ES-I3 (cell line): Measurements from ENCODE around the gene P3R3URF.

Experiments
- H3K36me3 ChIP-seq: 2 replicates; pipeline ENCODE4 v1.6.1; 2013; ENCODE audit warnings: mild to moderate bottlenecking, low read length, control low read depth, moderate library complexity; ENCODE audit not compliant: insufficient read depth
- H3K4me1 ChIP-seq: 2 replicates; pipeline ENCODE4 v1.6.1; 2013; ENCODE audit warnings: mild to moderate bottlenecking, control low read depth, low read length; ENCODE audit not compliant: insufficient read depth
- H3K9ac ChIP-seq: 2 replicates; pipeline ENCODE4 v1.6.1; 2013; ENCODE audit warnings: low read depth, mild to moderate bottlenecking, low read length, moderate library complexity
- H3K9me3 ChIP-seq: 2 replicates; pipeline ENCODE4 v1.6.1; 2013; ENCODE audit warnings: mild to moderate bottlenecking, low read length, moderate library complexity; ENCODE audit not compliant: control insufficient read depth, insufficient read depth

Gene P3R3URF

DNA sequence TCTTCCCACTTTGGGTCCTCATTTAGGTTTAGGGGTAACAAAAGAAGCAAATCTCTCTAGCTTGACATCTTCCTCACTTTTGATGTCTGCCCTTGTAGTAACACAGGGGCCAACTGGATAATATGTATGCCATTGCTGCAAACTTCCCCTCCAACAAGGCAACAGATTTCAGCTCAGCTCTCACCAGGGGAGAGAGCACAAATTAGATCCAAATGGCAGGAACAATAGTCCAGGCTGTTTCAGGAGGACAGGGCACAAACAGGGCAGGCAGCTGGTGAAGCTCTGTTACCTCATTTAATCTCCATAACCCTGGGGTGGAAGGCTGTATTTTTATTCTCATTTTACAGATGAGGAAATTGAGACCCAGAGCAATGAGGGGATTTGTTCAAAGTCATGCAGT lies 39.6 kb downstream of the P3R3URF start:
- H3K36me3 ChIP-seq, result no peaks in the 10 kb centered on the region
- no peak overlapping the region for H3K9ac ChIP-seq
- no peaks in the 10 kb centered on the region for H3K4me1 ChIP-seq
- H3K9me3 ChIP-seq, result no peaks in the 10 kb centered on the region

DNA sequence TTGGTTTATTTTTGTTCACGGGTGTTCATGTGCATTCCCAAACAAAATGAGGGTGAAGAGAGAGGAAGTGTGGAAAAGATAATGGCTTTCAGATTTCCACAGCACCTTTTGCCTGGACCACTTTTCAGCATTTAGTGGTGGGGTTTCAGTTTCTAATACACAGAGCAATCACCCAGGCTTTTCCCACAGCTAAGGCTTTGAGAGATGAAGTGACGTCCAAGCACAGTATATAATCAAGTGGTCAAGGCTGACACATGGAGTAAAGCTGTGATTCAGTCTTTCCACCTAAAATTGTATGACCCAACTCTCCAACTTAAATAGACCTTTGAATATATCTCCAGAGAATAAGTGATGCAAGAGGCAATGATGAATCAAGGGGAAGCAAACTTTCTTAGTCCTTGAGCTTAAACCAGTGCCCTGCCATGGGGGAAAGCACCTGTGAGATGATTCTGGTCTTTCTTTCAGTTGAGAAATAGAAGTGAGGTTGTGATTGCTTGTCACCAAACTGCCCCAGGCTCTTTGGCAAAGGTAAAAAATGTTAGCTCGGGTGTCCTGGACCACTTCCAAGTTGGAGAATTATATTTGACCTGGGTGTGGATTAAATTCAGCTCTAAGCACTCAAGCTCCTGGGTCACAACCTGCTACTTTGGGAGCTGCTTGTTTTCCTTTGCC lies 41.5 kb downstream of the P3R3URF start:
- H3K9ac ChIP-seq, result no peak overlapping the region
- H3K9me3 ChIP-seq, result no peaks in the 10 kb centered on the region
- H3K4me1 ChIP-seq, result no peaks in the 10 kb centered on the region
- no peaks in the 10 kb centered on the region for H3K36me3 ChIP-seq

DNA sequence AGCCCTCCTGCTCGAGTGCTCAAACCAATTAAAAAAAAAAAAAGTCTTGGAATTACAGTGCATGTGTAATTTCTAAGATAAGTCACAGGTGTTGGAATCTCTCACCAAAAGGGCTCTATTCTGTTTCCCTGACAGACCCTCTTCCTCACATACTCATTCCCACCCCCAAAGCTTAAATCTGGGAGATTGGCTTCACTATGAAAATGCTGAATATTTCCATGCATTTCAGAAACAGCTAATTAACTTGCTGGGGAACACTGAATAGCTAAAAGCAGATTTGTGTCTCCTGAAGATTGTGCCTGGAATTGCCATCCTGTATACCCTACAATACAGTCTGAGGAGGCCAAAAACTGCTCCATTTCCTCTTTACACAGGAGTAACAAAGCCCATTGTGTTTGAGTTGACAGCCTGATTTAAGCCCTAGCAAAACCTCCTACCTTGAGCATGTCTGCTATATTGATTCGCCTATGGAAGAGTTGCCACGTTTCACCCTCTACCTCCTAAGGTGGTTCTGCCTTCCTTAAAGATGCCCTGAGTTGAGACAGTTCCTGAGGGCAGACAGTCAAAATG lies 42.4 kb downstream of the P3R3URF start:
- peak overlapping the region; percentile 62 for H3K9ac ChIP-seq
- H3K36me3 ChIP-seq, result no peaks in the 10 kb centered on the region
- no peaks in the 10 kb centered on the region for H3K9me3 ChIP-seq
- no peaks in the 10 kb centered on the region for H3K4me1 ChIP-seq

DNA sequence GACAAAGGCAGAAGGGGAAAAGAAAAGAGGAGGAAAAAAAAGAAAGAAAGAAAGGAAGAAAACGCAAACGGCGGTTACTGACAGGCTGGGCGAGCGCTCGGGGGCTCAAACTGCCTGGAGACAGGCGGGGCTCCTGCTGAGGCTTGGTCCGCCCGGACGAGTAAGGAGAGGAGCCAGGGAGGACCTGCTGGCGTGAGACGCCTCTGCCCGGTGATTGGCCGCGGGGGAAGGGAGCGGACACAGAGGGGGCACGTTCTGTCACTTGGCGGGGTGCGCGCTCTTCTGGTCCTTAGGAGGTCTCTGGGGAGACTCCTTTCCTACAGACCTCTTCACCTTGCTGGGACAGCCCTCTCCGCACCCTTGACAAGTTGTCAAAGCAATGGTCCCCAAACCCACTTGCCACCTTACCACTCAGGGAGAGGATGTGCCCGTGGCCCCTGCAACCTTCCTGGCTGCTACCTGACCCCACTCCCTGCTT lies 43.1 kb downstream of the P3R3URF start:
- peak overlapping the region; percentile 62 for H3K9ac ChIP-seq
- H3K9me3 ChIP-seq, result no peaks in the 10 kb centered on the region
- H3K36me3 ChIP-seq, result no peaks in the 10 kb centered on the region; the same call in 1 of the 2 replicates
- no peaks in the 10 kb centered on the region for H3K4me1 ChIP-seq

DNA sequence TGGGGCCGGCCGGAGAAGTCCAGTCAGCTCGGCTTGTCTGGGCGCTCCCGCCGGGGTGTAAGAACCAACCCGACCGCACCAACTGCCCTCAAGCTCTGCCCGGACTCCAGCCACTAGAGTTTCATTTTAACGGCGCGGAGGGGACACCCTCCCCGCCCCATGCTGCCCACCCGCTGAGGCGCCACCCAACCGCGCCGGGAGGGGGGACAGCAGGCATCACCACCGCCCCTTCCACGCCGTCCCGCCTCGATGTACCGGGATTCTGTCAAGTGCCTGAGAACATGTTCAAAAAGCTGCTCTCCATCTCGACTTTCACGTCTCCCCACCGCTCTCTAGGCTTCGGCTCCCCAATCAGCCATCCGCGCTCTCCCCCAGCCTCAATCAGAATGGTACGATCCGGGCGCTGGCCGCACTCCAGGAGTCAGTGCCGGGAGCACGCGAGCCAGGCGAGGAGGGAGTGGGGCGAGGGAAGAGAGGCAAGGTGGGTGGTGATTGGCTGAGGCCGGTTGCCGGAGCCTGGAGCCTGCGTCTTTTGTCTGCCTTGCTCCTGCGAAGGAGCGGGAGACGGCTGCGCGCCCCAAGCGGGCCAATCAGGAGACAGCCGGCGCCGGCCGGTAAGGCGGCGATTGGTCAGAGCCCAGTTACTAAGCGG lies 43.6 kb downstream of the P3R3URF start, which contains the start of gene PIK3R3:
PIK3R3 (minus strand) TSS at position 101 of the 652 bp plus-strand sequence. CDS start 677 bp downstream, outside the sequence.
- Histone ChIP-seq H3K9ac (peak within 1 kb of the TSS; percentile 81), H3K36me3 (no peaks in the 10 kb centered on the region; the same call in 1 of the 2 replicates), H3K4me1 (no peaks in the 10 kb centered on the region), H3K9me3 (no peaks in the 10 kb centered on the region)

DNA sequence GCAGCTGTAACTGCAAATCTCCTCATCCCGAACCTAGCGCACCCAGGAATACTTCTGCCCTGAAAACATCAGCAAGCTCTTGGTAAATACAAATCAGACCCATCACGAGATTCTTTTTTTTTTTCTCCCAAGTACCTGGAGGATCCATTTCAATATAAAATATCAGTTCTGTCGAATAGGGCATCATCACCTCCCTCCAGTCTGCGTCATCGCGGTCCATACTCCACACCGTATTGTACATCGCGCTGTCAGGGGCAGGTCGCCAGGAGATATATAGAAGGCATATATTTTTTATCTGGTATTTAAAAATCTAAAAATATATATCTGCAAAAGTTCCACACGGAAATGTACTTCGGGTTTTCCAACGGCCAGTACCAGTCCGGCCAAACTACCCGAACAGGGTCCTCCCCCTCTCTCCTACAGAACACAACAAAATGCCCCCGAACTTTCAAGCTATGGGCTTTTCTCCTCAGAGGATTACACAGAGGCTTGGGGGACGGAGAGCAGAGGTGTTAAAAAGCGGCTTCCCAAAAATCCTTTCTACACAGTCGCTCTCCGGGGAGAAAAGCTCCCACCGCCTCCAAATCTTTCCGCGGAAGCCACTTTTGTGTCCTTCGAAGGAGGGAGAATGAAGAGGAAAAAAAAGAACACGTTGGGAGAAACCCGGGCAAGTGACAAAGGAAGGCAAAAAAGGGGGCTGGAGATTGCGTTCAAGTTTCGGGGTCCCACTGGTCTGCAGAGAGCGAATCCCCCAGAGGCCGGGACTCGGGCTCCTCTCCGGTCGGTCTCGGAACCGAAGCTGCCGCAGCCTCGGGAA lies 44.4 kb downstream of the P3R3URF start:
- H3K9ac ChIP-seq, result peak overlapping the region; percentile 81

DNA sequence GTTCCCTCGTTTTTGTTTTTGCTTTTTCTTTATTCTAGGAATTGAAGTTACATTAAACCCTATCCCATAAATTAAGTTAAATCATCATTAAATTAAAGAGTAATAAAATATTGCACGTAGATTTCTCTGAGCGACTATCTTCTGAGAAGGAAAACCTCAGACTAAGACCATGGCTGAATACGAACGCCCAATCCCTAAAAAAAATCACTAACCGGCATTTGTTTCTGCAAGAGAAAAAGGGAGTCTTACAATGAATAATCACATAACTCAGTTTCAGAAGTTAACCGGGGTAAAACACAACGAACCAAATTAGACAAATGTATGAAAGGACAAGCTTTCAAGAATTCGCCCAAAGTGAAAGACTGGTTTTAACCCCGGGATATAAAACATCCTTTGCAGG lies 45.2 kb downstream of the P3R3URF start:
- no peaks in the 10 kb centered on the region for H3K4me1 ChIP-seq
- peak overlapping the region; percentile 61 for H3K9ac ChIP-seq
- no peaks in the 10 kb centered on the region for H3K9me3 ChIP-seq
- no peaks in the 10 kb centered on the region; the same call in 1 of the 2 replicates for H3K36me3 ChIP-seq

More for the DNA sequence above, 44.4 kb downstream of the P3R3URF start:
- H3K9me3 ChIP-seq, result no peaks in the 10 kb centered on the region
- H3K36me3 ChIP-seq, result no peaks in the 10 kb centered on the region; the same call in 1 of the 2 replicates
- no peaks in the 10 kb centered on the region for H3K4me1 ChIP-seq

DNA sequence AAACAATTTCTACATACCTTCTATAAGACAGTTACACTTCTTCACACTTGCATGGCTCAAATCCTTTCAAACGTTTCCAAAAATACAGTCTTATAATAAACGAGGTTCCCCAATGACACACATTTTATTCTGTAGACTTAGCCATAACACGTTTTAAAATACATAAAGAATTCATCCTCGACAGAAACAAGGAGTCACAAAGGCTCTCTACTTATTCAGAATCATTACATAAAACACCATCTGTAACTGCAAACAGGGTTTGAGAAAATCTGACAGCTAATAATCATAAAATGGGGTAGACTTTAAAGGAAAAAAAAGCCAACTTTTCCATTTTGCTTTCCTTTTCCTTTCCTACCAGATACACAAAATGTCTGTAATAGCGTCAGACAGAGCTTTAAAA lies 45.7 kb downstream of the P3R3URF start:
- Histone ChIP-seq H3K9ac (no peak overlapping the region), H3K4me1 (no peaks in the 10 kb centered on the region), H3K9me3 (no peaks in the 10 kb centered on the region), H3K36me3 (no peaks in the 10 kb centered on the region; the same call in 1 of the 2 replicates)

DNA sequence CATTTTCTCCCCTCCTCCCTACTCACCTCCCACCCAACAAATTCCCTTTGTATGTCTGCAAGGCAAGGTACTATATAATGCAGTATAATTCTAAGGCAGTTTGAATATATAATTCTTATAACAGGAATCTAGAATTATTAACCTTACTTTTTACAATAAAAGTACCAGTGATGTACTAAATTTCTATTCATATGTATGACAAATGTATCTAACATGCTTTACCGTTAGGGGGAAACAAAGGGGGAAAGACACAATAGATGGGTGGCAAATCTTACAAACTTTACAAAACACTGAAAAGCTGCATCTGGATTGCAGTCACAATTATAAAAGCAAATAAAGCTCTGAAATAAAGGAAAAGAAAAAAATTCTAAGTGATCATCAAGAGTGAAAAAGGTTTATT lies 46.2 kb downstream of the P3R3URF start:
- Histone ChIP-seq H3K9me3 (no peaks in the 10 kb centered on the region), H3K9ac (no peak overlapping the region), H3K36me3 (no peaks in the 10 kb centered on the region; the same call in 1 of the 2 replicates), H3K4me1 (no peaks in the 10 kb centered on the region)

DNA sequence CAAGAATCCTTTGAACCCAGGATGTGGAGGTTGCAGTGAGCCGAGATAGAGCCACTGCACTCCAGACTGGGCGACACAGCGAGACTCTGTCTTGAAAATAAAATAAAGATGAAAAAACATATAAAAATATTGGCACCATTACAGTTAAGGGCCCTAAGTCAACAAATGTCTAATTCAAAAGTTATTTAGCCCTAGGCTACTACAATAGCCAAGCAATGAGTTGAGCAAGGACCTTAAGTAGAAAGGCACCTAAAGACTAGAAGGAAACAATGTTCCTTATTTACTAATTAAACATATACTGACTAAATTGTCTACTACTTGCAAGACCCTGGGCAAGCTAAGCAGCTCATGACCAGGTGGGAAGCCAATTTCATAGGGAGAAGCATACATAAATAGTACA lies 47.9 kb downstream of the P3R3URF start:
- no peaks in the 10 kb centered on the region for H3K4me1 ChIP-seq

More for the DNA sequence above, 47.9 kb downstream of the P3R3URF start:
- no peak overlapping the region for H3K9ac ChIP-seq
- no peaks in the 10 kb centered on the region; the same call in 1 of the 2 replicates for H3K36me3 ChIP-seq
- no peaks in the 10 kb centered on the region for H3K9me3 ChIP-seq
